ENCODE measurements around the gene C8G. TPM values are rescaled to one million over a fixed set of nuclear protein-coding genes. Genes with fewer than 3 reads are reported as not detected.

C8G gene
- total RNA-seq, 2 donors from 2014 or later: 1.4 to 2.7 TPM

DNA sequence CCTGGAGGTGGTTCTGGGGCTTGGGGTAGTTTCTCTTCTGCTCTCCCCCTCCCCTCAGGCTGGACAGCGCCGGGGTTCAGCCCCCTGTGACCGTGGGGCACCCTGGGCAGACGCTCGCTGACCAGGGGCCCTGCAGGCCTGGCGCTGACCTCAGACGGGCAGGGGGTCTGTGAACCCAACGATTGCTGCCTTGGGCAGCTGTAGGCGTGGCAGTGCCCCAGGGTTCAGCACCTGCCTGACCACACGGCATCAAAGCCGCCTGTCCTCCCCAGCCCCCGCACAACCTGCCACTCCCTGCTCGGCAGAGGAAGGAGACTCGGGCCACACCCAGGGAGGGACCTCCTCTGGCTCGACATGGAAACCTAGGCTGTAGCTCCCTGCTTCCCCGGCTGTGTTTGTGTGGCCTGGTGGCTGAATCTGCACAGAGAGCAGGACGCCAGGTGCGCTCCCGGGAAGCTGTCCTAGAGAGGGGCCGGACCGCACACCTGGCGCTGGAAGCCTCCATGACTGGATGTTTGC, 19.2 kb downstream of the C8G start:
- no peaks in the 10 kb centered on the region for H3K9me3 ChIP-seq (ENCODE audit: control insufficient read depth, low read length, poor library complexity, severe bottlenecking)
- no peak overlapping the region for H3K27ac Mint-ChIP-seq
- H3K4me3 Mint-ChIP-seq: peak overlapping the region; percentile 73
- no peaks in the 10 kb centered on the region for H3K27me3 Mint-ChIP-seq
- peaks cover 37% of the 10 kb centered on the region for H3K4me1 Mint-ChIP-seq
- DNase-seq (no peak), ATAC-seq (no peak)
- no peaks in the 10 kb centered on the region for H3K36me3 Mint-ChIP-seq (ENCODE audit: low read depth)

DNA sequence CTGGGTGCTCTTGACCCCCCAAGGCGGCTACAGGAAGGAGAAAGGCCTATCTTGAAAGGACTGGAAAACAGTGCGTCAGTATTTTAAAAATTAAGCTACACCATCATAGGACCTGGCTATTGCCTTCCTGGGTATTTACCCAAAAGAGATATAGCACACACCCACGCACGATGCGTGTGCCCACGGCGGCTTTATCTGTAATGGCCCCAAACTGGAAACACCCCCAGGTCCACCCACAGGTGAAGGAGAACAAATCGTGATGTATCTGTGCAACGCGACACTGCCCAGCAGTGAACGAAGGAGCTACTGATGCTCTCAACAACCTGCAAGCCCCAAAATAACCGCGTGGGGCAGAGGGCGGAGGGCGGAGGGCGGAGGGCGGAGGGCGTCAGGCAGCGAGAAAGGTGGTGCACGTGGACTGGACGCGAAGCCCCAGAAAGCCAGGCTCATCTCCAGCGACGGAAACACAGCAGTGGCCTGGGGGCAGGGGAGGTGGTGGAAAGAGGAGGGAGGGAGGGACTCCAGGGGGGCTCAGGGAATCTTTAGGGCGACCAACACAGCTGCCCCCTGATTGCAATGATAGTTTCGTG, 19.9 kb downstream of the C8G start:
- no peak for DNase-seq
- H3K27ac Mint-ChIP-seq: no peak overlapping the region
- H3K4me1 Mint-ChIP-seq: peaks cover 36% of the 10 kb centered on the region
- H3K36me3 Mint-ChIP-seq (ENCODE audit: low read depth): no peaks in the 10 kb centered on the region
- ATAC-seq: no peak
- H3K4me3 Mint-ChIP-seq: peak overlapping the region; percentile 73
- no peaks in the 10 kb centered on the region for H3K9me3 ChIP-seq (ENCODE audit: control insufficient read depth, low read length, poor library complexity, severe bottlenecking)
- H3K27me3 Mint-ChIP-seq: no peaks in the 10 kb centered on the region

DNA sequence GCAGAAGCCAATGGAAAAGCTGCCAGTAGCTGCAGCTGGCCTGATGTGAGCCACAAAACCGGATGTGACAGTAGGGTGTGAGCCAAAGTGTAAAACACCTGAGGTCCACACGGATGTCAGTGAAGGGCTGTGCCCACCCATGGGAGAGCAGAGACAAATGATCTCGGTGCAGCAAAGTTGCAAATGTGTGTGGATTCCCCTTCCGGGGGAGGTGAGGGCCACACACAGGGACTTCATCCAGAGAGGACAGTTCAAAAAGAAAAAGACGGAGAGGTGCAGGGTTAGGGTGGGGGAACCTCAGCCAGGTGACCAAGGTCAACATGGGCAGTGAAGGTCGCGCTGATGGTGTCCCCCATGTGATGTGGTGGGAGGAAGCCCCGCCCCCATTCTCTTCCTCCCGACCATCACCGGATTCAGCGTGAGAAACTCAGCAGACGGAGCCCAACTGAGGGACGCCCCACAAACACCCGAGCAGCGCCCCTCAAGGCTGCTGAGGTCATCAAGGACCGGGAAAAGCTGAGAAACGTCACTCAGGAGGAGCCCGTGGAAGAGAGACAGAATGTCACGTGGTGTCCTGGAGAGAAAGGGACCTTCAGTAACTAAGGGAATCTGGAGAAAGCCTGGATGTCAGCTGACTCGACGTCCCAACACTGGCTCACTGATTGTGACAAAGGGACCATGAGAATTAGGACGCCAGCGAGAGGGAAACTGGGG, 20.9 kb downstream of the C8G start:
- Mint-ChIP-seq H3K4me1 (peaks cover 28% of the 10 kb centered on the region), H3K27ac (peak overlapping the region; percentile 93), H3K27me3 (no peaks in the 10 kb centered on the region), H3K36me3 (ENCODE audit: low read depth) (no peaks in the 10 kb centered on the region), H3K4me3 (peak overlapping the region; percentile 86)
- no peak for DNase-seq
- ATAC-seq: peak; percentile 57
- no peaks in the 10 kb centered on the region for H3K9me3 ChIP-seq (ENCODE audit: control insufficient read depth, low read length, poor library complexity, severe bottlenecking)

DNA sequence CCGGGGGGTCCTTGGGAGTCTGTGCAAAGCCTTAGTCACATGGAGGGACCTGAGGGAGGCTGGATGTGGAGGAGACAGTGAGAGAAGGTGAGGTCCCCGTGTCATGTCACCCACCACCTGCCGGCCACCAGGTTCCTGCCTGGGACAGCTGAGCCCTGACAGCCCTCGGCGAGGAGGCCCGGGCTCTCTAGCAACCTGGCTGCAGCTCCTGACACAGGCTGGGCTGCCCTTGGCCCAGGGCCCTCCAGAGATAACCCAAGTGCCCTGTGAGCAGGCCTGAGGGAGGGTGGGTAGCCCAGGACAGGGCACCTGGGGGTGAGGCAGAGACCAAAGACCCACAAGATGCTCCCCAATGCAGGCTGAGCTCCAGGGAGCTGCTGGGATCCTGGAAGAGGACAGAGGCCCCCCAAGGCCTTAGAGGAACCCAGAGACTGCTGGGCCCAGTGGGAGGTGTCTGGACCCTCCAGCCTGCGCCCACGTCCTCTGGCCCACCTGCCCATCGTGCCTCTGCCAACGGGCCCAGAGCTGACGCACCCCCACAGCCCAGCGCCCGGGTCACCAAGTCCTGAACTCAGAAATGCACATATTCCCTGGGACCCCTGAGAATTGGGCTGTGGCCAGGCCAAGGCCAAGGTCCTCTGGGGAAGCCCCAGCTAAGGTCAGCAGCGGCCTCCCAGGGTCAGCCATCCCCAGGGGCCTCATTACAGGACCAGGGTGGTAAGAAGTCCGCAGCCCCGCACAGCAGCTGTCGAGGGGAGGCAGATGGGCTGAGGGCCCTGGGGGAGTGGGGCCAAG, 23.5 kb downstream of the C8G start:
- Mint-ChIP-seq H3K27ac (no peak overlapping the region), H3K27me3 (no peaks in the 10 kb centered on the region), H3K4me3 (no peak overlapping the region), H3K4me1 (peaks cover 20% of the 10 kb centered on the region), H3K36me3 (ENCODE audit: low read depth) (no peaks in the 10 kb centered on the region)
- ATAC-seq (no peak), DNase-seq (no peak)
- H3K9me3 ChIP-seq (ENCODE audit: control insufficient read depth, low read length, poor library complexity, severe bottlenecking): no peaks in the 10 kb centered on the region

DNA sequence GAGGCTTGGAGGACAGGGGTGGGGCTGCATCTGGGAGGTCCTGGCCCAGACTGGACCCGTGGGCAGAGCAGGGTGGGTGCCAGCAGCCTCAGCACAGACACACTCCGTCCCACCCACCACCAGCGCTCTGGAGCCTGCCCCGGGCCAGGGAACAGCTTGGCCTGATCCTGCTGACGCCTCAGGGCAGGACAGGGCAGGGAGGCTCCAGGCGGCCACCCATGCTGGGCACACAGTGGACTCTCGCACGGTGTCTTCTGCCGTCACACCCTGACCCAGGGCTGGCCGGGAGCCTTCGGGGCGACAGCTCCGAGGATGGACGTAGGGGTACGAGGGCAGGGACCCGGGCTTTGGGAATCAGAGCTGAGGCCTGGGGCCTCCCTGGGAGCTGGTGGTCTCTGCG, 24.1 kb downstream of the C8G start:
- no peak for ATAC-seq
- Mint-ChIP-seq H3K4me1 (peaks cover 23% of the 10 kb centered on the region), H3K27ac (no peak overlapping the region), H3K27me3 (no peaks in the 10 kb centered on the region), H3K4me3 (no peak overlapping the region), H3K36me3 (ENCODE audit: low read depth) (no peaks in the 10 kb centered on the region)
- H3K9me3 ChIP-seq (ENCODE audit: control insufficient read depth, low read length, poor library complexity, severe bottlenecking): no peaks in the 10 kb centered on the region
- DNase-seq: no peak

DNA sequence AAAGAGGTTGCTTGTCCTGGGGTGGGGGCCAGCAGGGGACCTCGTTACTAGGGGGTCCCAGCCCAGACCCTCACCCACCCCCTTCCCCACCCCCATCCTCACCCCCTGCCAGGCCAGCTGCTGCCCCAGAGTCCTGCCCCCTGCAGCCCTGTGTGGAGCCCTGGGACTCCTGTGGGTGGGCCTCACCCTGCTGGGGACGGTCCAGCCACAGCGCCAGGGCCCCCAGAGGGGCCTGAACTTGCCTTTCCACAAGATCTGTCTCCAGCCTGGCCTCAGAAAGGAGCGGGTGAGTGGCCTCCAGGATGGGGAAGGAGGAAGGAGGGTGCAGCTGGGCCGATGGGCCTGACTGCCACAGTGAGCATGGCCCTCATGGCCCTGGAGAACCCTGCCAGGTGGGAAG, 24.7 kb downstream of the C8G start:
- H3K4me3 Mint-ChIP-seq: no peak overlapping the region
- no peak overlapping the region for H3K27ac Mint-ChIP-seq
- DNase-seq (no peak), ATAC-seq (no peak)
- H3K27me3 Mint-ChIP-seq: no peaks in the 10 kb centered on the region
- no peaks in the 10 kb centered on the region for H3K9me3 ChIP-seq (ENCODE audit: control insufficient read depth, low read length, poor library complexity, severe bottlenecking)
- H3K36me3 Mint-ChIP-seq (ENCODE audit: low read depth): no peaks in the 10 kb centered on the region
- peaks cover 21% of the 10 kb centered on the region for H3K4me1 Mint-ChIP-seq

DNA sequence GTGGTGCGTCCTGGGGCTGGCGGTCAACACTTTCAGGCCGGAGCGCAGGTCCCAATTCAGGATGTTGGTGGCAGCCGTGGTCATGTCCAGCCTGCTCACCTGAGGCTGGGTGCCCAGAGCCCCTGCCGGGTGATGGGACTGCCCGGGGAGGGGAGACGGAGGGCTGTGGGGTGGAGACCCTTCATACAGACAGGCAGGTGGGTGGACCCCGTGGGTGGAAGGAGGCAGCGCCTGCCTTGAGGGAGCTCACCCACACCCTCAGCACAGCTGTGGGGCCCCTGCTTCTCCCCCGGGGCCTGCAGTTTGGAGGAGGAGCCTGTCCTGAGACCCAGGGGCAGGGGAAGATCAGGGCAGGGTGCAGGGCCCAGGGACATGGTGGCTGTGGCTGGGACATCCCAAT, 25.3 kb downstream of the C8G start:
- Mint-ChIP-seq H3K27ac (no peak overlapping the region), H3K27me3 (no peaks in the 10 kb centered on the region), H3K4me1 (peaks cover 26% of the 10 kb centered on the region), H3K4me3 (no peak overlapping the region), H3K36me3 (ENCODE audit: low read depth) (no peaks in the 10 kb centered on the region)
- no peak for ATAC-seq
- no peak for DNase-seq
- H3K9me3 ChIP-seq (ENCODE audit: control insufficient read depth, low read length, poor library complexity, severe bottlenecking): no peaks in the 10 kb centered on the region

DNA sequence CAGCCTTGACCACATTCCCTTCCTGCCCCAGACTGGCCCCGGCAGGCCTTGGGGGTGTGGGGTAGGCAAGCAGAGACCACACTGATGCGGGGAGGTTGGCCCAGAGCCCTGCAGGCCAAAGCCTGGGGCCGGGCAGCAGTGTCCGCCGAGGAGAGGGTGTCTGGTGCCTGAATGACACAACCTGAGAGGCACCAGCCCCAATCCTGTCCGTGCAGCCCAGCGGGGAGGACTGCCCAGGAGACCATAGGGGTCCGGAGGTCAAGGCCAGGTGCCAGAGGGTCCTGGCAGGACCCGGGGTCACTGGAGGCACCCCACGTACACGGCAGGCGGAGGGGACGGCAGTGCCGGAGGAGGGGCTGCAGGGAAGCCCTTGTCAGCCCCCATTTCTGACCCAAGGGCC, 26.7 kb downstream of the C8G start:
- ATAC-seq (no peak), DNase-seq (no peak)
- H3K9me3 ChIP-seq (ENCODE audit: control insufficient read depth, low read length, poor library complexity, severe bottlenecking): no peaks in the 10 kb centered on the region
- H3K4me3 Mint-ChIP-seq: no peak overlapping the region
- no peaks in the 10 kb centered on the region for H3K36me3 Mint-ChIP-seq (ENCODE audit: low read depth)
- no peak overlapping the region for H3K27ac Mint-ChIP-seq
- peaks cover 22% of the 10 kb centered on the region for H3K4me1 Mint-ChIP-seq
- no peaks in the 10 kb centered on the region for H3K27me3 Mint-ChIP-seq

DNA sequence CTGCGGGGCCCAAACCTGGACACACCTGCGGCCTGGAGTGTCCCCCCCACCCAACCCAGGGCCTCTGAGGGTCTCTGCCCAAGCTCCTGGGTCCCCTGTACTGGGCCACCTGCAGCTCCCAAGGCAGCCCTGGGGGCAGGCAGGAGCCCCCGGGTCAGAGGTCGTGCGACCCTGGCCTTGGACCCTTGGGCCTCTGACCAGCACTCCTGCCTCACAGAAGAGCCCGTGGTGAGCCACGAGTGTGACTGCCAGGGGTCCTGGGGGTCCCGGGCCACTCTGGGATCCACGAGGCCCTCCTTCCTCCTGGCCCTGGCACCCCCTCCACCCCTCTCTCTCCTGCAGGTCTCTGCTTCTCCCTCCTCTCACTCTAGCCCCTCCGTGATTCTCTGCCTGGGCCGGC, 27.3 kb downstream of the C8G start:
- Mint-ChIP-seq H3K27me3 (no peaks in the 10 kb centered on the region), H3K4me1 (peaks cover 20% of the 10 kb centered on the region), H3K27ac (no peak overlapping the region), H3K4me3 (no peak overlapping the region), H3K36me3 (ENCODE audit: low read depth) (no peaks in the 10 kb centered on the region)
- no peaks in the 10 kb centered on the region for H3K9me3 ChIP-seq (ENCODE audit: control insufficient read depth, low read length, poor library complexity, severe bottlenecking)
- no peak for DNase-seq
- ATAC-seq: no peak

DNA sequence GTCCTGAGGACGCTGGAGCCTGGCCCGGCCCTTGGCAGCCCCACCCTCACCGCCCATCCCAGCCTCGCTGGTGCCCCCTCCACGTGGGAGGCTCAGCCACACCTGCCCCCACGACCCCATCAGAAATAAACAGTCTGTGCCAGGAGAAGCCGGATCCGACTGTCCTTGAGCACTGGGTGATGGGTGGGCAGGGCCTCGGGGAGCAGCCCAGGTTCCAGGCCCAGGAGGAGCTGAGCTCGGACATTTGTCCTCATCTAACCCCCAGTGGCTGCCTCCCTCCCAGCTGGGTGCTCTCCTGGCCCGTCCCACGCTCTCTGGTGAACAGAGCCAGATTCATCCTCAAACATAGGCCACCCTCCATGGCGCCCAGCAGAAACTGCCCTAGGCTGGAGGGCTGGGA, 27.7 kb downstream of the C8G start:
- no peaks in the 10 kb centered on the region for H3K9me3 ChIP-seq (ENCODE audit: control insufficient read depth, low read length, poor library complexity, severe bottlenecking)
- H3K27ac Mint-ChIP-seq: no peak overlapping the region
- DNase-seq (no peak), ATAC-seq (no peak)
- no peaks in the 10 kb centered on the region for H3K27me3 Mint-ChIP-seq
- H3K36me3 Mint-ChIP-seq (ENCODE audit: low read depth): no peaks in the 10 kb centered on the region
- peaks cover 20% of the 10 kb centered on the region for H3K4me1 Mint-ChIP-seq
- H3K4me3 Mint-ChIP-seq: no peak overlapping the region

DNA sequence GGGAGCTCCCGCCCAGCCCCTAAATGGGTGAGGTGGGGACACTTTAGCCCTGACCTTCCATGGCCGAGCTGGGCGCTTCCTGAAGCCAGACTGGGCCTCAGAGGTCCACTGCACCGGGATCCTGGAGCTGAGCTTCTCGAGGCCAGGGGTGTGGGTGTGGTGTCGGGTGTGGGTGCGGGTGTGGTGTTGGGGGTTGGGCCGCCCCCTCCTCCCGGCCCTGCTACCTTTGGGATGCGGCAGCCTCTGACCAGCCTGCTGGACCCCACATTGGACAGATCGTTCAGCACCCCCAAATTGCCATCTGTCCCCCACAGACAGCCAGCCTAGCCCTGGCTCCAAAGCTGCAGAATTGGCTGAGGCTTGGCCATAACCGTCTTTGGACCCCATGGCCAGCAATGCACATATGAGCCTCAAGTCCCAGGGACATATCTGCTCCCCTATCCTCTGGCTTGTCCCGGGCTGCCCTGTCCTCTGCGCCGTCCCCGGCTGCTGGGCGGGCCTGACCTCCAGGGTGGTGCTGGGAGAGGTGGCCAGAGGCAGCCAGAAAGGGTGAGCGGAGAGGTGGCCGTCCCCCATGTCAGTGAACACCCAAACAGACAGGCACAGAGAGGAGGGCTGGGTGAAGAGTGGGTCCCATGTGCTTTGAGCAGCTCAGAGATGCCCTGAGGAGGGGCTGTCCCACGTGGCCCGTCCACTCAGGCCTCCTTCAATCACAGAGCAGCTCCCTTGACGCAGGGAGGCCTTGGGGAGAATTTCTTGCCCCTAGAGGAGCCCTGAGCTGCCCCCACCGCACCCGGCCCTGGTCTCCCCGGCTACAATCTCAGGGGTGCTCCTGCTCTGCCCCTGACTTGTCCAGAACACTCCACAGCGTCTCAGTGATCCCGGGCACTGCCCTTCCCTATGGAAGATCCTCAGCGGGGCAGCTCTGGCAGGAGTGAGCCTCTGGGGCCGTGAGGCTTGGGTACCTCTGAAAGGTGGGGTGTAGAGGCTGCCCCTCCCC, 28.9 kb downstream of the C8G start:
- H3K27ac Mint-ChIP-seq: peak overlapping the region; percentile 74
- H3K4me1 Mint-ChIP-seq: peaks cover 20% of the 10 kb centered on the region
- ATAC-seq (no peak), DNase-seq (no peak)
- H3K4me3 Mint-ChIP-seq: peak overlapping the region; percentile 86
- H3K36me3 Mint-ChIP-seq (ENCODE audit: low read depth): no peaks in the 10 kb centered on the region
- H3K9me3 ChIP-seq (ENCODE audit: control insufficient read depth, low read length, poor library complexity, severe bottlenecking): no peaks in the 10 kb centered on the region
- H3K27me3 Mint-ChIP-seq: no peaks in the 10 kb centered on the region

DNA sequence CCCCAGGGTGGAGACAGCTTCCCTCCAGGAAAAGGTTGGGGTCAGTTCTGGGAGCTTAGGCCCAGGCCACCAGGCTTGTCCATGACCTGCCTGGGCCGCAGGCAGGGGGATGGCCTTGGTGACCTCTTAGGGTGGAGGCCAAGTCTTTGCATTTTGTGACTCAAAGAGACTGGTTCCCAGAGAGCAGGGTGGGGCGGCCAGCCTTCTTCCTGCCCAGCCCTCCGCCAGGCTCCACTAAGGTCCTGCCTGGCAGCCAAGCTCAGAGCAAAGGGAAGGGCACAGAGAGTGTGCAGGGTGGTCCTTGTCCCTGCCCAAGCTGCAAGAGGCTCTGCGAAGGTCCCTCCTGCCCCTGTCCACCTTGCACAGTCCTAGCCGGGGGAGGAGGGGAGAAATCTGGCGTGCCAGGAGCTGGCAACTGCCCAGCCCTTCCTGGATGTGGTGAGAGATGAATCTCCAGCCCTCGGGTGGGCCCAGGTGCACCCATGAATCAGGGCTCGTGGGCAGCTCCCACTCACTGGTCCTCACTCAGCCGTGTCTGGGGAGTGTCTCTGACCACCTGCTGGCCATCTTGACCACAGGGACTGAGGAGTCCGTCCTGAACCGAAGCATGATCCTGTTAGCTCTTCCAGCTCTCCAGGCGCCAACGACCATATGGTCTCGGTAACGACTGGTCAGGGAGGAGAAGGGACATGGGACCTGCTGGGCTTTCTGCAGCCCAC, 29.9 kb downstream of the C8G start:
- H3K4me3 Mint-ChIP-seq: peak overlapping the region; percentile 86
- no peak for DNase-seq
- peaks cover 20% of the 10 kb centered on the region for H3K4me1 Mint-ChIP-seq
- no peaks in the 10 kb centered on the region for H3K36me3 Mint-ChIP-seq (ENCODE audit: low read depth)
- no peaks in the 10 kb centered on the region for H3K27me3 Mint-ChIP-seq
- no peak for ATAC-seq
- no peaks in the 10 kb centered on the region for H3K9me3 ChIP-seq (ENCODE audit: control insufficient read depth, low read length, poor library complexity, severe bottlenecking)
- peak overlapping the region; percentile 74 for H3K27ac Mint-ChIP-seq

Data from T-helper 17 cell (primary cell).